GM23248 (cell line): ENCODE results near the gene BCORL1.

Experiments
- EZH2 ChIP-seq: fragments of 200-600 bp; sonication (generic); IDR thresholded peaks from 2 replicates; pipeline ENCODE4 v1.6.1; 2018; ENCODE audit warnings: antibody characterized with exemption, mild to moderate bottlenecking; ENCODE audit not compliant: insufficient read depth, poor library complexity, severe bottlenecking
- EZH2phosphoT487 ChIP-seq: fragments of 200-600 bp; sonication (generic); IDR thresholded peaks from 2 replicates; pipeline ENCODE4 v1.6.1; 2018; ENCODE audit warnings: antibody characterized with exemption, moderate library complexity, mild to moderate bottlenecking, low read depth; ENCODE audit not compliant: insufficient read depth

GRCh38 chrX:130084631-130085237 lies 102.3 kb downstream of the BCORL1 start:
- no peak for TF ChIP-seq EZH2
- no peak for TF ChIP-seq EZH2phosphoT487
